Parathyroid adenoma (tissue), 2 donors: ENCODE data around the gene EFHD1.

Experiments used
- H2AFZ ChIP-seq: fragments of 300-600 bp; sonication (generic); one replicate; pipeline ENCODE4 v1.7.0; 2017; ENCODE audit warnings: antibody characterized with exemption, mild to moderate bottlenecking
- H3K27ac ChIP-seq: fragments of 300-600 bp; sonication (generic); one replicate; pipeline ENCODE4 v1.7.0; 2017
- H3K27me3 ChIP-seq: fragments of 300-600 bp; sonication (generic); one replicate; pipeline ENCODE4 v1.7.0; 2017; ENCODE audit warnings: low read length; ENCODE audit not compliant: control insufficient read depth, insufficient read depth
- H3K36me3 ChIP-seq: fragments of 300-600 bp; sonication (generic); one replicate; pipeline ENCODE4 v1.7.0; 2017; ENCODE audit warnings: low read length; ENCODE audit not compliant: control insufficient read depth, insufficient read depth
- H3K4me1 ChIP-seq: fragments of 300-600 bp; sonication (generic); one replicate; pipeline ENCODE4 v1.7.0; 2017; ENCODE audit warnings: control low read depth
- H3K4me2 ChIP-seq: fragments of 300-600 bp; sonication (generic); one replicate; pipeline ENCODE4 v1.7.0; 2017; ENCODE audit warnings: low read length
- H3K4me3 ChIP-seq: fragments of 300-600 bp; sonication (generic); one replicate; pipeline ENCODE4 v1.7.0; 2017; ENCODE audit warnings: low read depth, low read length
- H3K79me2 ChIP-seq: fragments of 300-600 bp; sonication (generic); one replicate; pipeline ENCODE4 v1.7.0; 2017; ENCODE audit warnings: control low read depth
- H3K9ac ChIP-seq: fragments of 300-600 bp; sonication (generic); one replicate; pipeline ENCODE4 v1.7.0; 2017; ENCODE audit warnings: mild to moderate bottlenecking
- H3K9me3 ChIP-seq: fragments of 300-600 bp; sonication (generic); one replicate; pipeline ENCODE4 v1.7.0; 2017; ENCODE audit warnings: low read length; ENCODE audit not compliant: control insufficient read depth
- TF ChIP-seq, protein P1 (sequence below): fragments of 300-600 bp; sonication (generic); IDR thresholded peaks from one replicate; pipeline ENCODE4 v1.7.0; 2017; ENCODE audit warnings: antibody characterized with exemption, mild to moderate bottlenecking
- donor health status: primary hyperparathyroidism.

EFHD1 gene

DNA sequence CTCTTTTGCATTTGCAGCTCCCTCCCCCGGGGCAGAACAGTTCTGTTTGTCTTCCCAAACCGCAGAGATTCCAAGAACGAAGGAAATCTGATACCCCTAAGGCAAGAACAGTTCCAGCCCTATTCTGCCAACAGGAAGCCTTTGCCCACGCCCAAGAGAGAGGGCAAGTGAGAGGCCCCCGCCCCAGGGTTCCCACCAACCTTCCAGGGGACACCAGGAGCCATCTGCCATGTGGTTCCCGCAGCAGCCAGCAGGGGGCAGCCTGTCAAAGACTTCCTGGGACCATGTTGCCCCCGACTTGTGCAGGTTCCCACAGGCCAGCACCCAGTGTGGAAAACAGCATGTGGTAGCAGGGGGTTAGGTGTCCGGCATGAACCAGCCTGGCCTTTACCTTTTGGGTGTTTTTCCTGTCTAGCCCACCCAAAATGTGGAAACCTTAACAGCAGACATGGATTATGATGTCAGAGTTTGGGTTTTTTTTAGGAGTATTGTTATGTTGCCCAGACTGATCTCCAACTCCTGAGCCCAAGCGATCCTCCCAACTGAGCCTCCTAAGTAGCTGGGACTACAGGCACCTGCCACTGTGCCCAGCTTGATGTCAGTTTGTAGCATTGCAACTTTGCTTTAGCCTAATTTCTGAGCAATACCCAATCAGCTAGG, 21.7 kb upstream of the EFHD1 start:
- TF ChIP-seq, protein P1, sequence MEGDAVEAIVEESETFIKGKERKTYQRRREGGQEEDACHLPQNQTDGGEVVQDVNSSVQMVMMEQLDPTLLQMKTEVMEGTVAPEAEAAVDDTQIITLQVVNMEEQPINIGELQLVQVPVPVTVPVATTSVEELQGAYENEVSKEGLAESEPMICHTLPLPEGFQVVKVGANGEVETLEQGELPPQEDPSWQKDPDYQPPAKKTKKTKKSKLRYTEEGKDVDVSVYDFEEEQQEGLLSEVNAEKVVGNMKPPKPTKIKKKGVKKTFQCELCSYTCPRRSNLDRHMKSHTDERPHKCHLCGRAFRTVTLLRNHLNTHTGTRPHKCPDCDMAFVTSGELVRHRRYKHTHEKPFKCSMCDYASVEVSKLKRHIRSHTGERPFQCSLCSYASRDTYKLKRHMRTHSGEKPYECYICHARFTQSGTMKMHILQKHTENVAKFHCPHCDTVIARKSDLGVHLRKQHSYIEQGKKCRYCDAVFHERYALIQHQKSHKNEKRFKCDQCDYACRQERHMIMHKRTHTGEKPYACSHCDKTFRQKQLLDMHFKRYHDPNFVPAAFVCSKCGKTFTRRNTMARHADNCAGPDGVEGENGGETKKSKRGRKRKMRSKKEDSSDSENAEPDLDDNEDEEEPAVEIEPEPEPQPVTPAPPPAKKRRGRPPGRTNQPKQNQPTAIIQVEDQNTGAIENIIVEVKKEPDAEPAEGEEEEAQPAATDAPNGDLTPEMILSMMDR, result peak; percentile 76
- no peaks in the 10 kb centered on the region for H3K79me2 ChIP-seq
- no peak overlapping the region for H3K27ac ChIP-seq

DNA sequence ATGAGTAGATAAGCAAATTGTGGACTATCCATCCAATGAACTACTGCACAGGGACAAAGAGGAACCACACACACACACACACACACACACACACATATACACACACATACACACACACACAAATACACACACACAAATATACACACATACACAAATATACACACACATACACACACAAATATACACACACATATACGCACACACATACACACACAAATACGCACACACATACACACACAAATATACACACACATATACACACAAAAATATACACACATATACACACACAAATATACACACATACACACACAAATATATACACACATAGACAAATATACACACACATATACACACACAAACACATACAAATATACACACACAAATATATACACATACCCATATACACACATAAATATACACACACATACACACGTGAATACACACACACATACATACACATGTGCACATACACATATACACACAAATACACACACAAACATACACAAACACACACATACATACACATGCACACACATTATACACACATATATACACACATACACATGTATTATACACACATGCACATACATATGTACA, 19.8 kb upstream of the EFHD1 start:
- no peaks in the 10 kb centered on the region for H3K27me3 ChIP-seq
- no peaks in the 10 kb centered on the region for H3K36me3 ChIP-seq
- no peaks in the 10 kb centered on the region for H3K79me2 ChIP-seq
- no peak overlapping the region for H3K27ac ChIP-seq
- H3K4me2 ChIP-seq, result no peak overlapping the region
- H3K4me3 ChIP-seq, result no peak overlapping the region
- no peaks in the 10 kb centered on the region for H3K4me1 ChIP-seq
- TF ChIP-seq, protein P1, result no peak
- no peak overlapping the region for H2AFZ ChIP-seq
- no peak overlapping the region for H3K9ac ChIP-seq
- no peaks in the 10 kb centered on the region for H3K9me3 ChIP-seq

More for the DNA sequence above, 21.7 kb upstream of the EFHD1 start:
- Histone ChIP-seq H3K4me2 (no peak overlapping the region), H3K36me3 (no peaks in the 10 kb centered on the region), H3K4me3 (no peak overlapping the region), H2AFZ (no peak overlapping the region), H3K9ac (no peak overlapping the region), H3K4me1 (no peaks in the 10 kb centered on the region), H3K27me3 (no peaks in the 10 kb centered on the region), H3K9me3 (no peaks in the 10 kb centered on the region)

DNA sequence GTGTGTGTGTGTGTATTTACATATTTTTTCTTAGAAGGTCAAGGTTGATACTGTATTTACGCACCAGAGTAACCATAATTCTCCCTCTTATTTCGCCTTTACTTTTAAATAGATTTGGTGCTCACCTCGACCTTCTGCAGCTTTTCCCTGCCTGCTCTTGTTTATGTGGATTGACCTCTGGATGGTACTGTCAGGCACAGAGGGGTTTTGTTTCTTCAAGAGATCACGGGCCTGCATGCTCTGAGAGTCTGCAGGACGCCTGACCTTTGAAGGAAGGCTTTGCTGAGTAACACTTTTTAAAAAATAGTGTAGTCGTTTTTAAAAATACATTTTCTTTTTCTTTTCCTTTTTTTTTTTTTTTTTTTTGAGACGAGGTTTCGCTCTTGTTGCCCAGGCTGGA, 18.1 kb upstream of the EFHD1 start:
- Histone ChIP-seq H3K27me3 (no peaks in the 10 kb centered on the region), H3K9me3 (no peaks in the 10 kb centered on the region), H3K79me2 (no peaks in the 10 kb centered on the region), H2AFZ (no peak overlapping the region), H3K4me2 (no peak overlapping the region), H3K36me3 (no peaks in the 10 kb centered on the region), H3K27ac (no peak overlapping the region), H3K4me1 (no peaks in the 10 kb centered on the region), H3K9ac (no peak overlapping the region), H3K4me3 (no peak overlapping the region)
- TF ChIP-seq, protein P1, result no peak

DNA sequence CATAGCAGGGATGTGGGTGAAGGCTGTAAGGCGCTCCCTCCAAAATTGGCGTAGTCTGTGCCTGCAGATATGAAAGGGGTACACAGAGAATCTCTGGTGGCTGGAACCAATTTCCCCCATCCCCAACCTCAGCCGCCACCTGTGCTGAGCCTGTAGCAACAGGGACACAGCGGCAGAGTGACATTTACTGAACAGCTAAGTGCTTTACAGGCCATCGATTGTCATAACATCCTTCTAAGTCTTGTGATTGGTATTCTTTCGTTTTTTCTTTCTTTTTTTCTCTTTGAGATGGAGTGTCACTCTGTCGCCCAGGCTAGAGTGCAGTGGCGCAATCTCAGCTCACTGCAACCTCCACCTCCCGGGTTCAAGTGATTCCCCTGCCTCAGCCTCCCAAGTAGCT, 12.2 kb upstream of the EFHD1 start:
- Histone ChIP-seq H3K4me2 (no peak overlapping the region), H3K4me1 (no peaks in the 10 kb centered on the region), H3K27ac (no peak overlapping the region), H3K9ac (no peak overlapping the region), H3K27me3 (no peaks in the 10 kb centered on the region), H3K79me2 (no peaks in the 10 kb centered on the region), H3K9me3 (no peaks in the 10 kb centered on the region), H3K36me3 (no peaks in the 10 kb centered on the region), H2AFZ (no peak overlapping the region), H3K4me3 (no peak overlapping the region)
- TF ChIP-seq, protein P1, result no peak

DNA sequence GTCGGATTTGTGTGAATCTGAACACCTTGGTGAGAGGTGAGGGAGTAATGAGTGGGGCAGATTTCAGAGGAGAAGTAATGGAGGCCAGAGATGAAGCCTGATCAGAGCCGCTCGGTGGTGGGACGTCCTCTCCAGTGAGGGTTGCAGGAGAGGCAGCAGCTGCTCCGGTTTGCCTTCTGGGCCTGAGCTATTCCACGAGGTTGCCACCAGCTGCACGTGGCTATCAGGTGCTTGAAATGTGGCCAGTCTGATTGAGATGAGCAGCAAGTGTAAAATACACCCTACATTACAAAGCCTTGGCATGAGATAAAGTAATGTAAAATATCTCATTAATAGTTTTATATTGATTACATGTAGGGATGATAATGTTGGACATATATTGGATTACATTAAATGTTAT, 10.8 kb upstream of the EFHD1 start:
- Histone ChIP-seq H3K4me3 (no peak overlapping the region), H3K4me1 (no peaks in the 10 kb centered on the region), H3K79me2 (no peaks in the 10 kb centered on the region), H3K36me3 (no peaks in the 10 kb centered on the region), H3K9me3 (no peaks in the 10 kb centered on the region), H3K27ac (no peak overlapping the region), H3K9ac (no peak overlapping the region), H2AFZ (no peak overlapping the region), H3K4me2 (no peak overlapping the region), H3K27me3 (no peaks in the 10 kb centered on the region)
- TF ChIP-seq, protein P1, result no peak
